ENCODE measurements around the gene GATA2.

Gene GATA2

GRCh38 chr3:128486681-128487537 is 6.1 kb downstream of the GATA2 start:
- H3K4me1 Mint-ChIP-seq (ENCODE audit: low read depth): peaks cover 44% of the 10 kb centered on the region
- H3K27ac Mint-ChIP-seq: no peak overlapping the region
- peaks cover 34% of the 10 kb centered on the region for H3K27me3 Mint-ChIP-seq
- no peaks in the 10 kb centered on the region for H3K36me3 Mint-ChIP-seq
- H3K9me3 Mint-ChIP-seq (ENCODE audit: low read depth): no peaks in the 10 kb centered on the region
- H3K4me3 Mint-ChIP-seq: peak overlapping the region; percentile 87

- Mint-ChIP-seq H3K4me3 (peak overlapping the region; percentile 87), H3K27me3 (peaks cover 34% of the 10 kb centered on the region), H3K36me3 (no peaks in the 10 kb centered on the region), H3K4me1 (ENCODE audit: low read depth) (peaks cover 39% of the 10 kb centered on the region), H3K9me3 (ENCODE audit: low read depth) (no peaks in the 10 kb centered on the region), H3K27ac (no peak overlapping the region)
These were observed 6.8 kb downstream of the GATA2 start for GRCh38 chr3:128486205-128486628.

DNA sequence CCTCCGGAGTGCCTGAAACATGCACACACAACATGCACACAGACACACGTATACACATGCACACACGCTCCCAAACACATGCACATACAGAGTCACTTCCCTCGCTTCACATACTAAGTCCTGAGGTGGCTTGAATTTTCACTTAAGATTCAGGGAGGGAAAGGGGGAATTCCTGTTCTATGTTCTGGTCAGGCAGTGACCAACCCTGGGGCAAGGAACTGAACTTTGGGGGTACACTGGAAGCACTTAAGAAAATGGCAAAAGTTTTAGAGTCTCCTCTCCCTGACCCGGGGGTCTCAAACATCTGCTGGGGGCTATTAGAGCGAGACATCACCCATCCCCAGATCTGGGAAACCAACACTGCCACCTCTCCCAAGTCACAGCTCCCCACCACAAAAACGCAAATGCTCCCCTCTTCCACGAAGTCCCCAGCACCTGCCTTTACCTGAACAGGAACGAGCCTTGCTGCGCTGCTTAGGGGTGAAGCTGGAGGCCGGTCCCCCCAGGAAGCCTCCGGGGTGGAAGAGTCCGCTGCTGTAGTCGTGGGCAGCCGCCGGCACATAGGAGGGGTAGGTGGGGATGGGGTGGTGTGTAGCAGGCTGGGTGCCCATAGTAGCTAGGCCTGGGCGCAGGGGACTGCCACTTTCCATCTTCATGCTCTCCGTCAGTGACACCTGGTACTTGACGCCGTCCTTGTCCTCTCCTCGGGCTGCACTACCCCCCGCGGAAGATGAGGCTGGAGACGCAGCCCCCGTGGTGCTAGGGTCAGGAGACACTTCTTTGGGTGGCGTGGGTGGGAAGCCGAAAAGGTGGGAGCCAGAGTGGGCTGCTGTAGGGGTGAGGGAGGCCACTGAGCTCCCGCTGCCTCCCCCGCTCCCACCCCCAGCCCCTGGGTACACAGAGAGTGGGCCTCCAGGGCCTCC is 7.5 kb downstream of the GATA2 start:
- peaks cover 32% of the 10 kb centered on the region for H3K27me3 Mint-ChIP-seq
- H3K4me3 Mint-ChIP-seq: peak overlapping the region; percentile 27
- H3K27ac Mint-ChIP-seq: no peak overlapping the region

GRCh38 chr3:128484404-128485281 is 8.4 kb downstream of the GATA2 start:
- Mint-ChIP-seq H3K27ac (no peak overlapping the region), H3K36me3 (no peaks in the 10 kb centered on the region), H3K4me3 (peak overlapping the region; percentile 27), H3K27me3 (peaks cover 30% of the 10 kb centered on the region), H3K9me3 (ENCODE audit: low read depth) (no peaks in the 10 kb centered on the region), H3K4me1 (ENCODE audit: low read depth) (peaks cover 30% of the 10 kb centered on the region)

More for the DNA sequence above, 7.5 kb downstream of the GATA2 start:
- no peaks in the 10 kb centered on the region for H3K36me3 Mint-ChIP-seq
- no peaks in the 10 kb centered on the region for H3K9me3 Mint-ChIP-seq (ENCODE audit: low read depth)
- peaks cover 36% of the 10 kb centered on the region for H3K4me1 Mint-ChIP-seq (ENCODE audit: low read depth)

DNA sequence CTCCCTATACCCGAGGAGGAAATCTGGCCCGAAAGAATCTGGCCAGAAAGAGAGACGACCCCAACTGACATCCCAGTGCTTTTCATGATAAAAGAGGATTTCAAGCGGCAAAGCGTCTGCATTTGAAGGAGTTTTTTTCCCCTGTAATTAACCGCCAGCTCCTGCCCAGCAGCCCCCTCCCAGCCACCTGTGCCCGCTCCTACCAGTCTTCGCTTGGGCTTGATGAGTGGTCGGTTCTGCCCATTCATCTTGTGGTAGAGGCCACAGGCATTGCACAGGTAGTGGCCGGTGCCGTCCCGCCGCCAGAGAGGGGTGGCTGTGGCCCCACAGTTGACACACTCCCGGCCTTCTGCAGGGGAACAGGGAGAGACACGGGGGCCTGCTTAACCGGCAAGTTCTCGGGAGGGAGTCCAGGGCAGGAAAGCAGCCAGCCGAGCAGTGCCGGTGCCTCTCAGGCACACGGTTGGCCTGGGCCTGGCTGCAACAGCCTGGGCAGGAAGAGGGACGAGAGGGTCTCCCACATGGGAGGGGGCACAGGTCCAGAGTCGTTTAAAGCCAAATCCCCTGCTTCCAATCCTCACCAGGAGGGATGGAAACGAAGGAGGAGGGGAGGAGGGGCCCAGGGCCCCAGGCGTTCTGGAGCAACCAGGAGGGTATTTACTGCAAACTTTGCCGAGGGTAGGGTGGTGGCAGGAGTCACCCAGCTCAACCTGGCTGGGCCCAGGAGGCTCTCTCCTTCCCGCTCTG is 9.2 kb downstream of the GATA2 start:
- Mint-ChIP-seq H3K9me3 (ENCODE audit: low read depth) (no peaks in the 10 kb centered on the region), H3K4me3 (peak overlapping the region; percentile 80), H3K4me1 (ENCODE audit: low read depth) (peaks cover 29% of the 10 kb centered on the region), H3K27me3 (peaks cover 32% of the 10 kb centered on the region), H3K27ac (no peak overlapping the region), H3K36me3 (no peaks in the 10 kb centered on the region)

GRCh38 chr3:128482666-128483656 is 10.0 kb downstream of the GATA2 start:
- no peaks in the 10 kb centered on the region for H3K36me3 Mint-ChIP-seq
- H3K27me3 Mint-ChIP-seq: peaks cover 39% of the 10 kb centered on the region
- no peaks in the 10 kb centered on the region for H3K9me3 Mint-ChIP-seq (ENCODE audit: low read depth)
- H3K4me1 Mint-ChIP-seq (ENCODE audit: low read depth): peaks cover 24% of the 10 kb centered on the region
- peak overlapping the region; percentile 80 for H3K4me3 Mint-ChIP-seq
- no peak overlapping the region for H3K27ac Mint-ChIP-seq

GRCh38 chr3:128482175-128482574 is 10.8 kb downstream of the GATA2 start:
- Mint-ChIP-seq H3K4me3 (no peak overlapping the region), H3K4me1 (ENCODE audit: low read depth) (peaks cover 22% of the 10 kb centered on the region), H3K27ac (no peak overlapping the region)

GRCh38 chr3:128481438-128481942 is 11.5 kb downstream of the GATA2 start:
- Mint-ChIP-seq H3K4me3 (no peak overlapping the region), H3K9me3 (ENCODE audit: low read depth) (no peaks in the 10 kb centered on the region), H3K4me1 (ENCODE audit: low read depth) (peaks cover 18% of the 10 kb centered on the region), H3K27me3 (peaks cover 43% of the 10 kb centered on the region), H3K27ac (no peak overlapping the region), H3K36me3 (no peaks in the 10 kb centered on the region)

More at GRCh38 chr3:128482175-128482574, 10.8 kb downstream of the GATA2 start:
- Mint-ChIP-seq H3K36me3 (no peaks in the 10 kb centered on the region), H3K9me3 (ENCODE audit: low read depth) (no peaks in the 10 kb centered on the region), H3K27me3 (peaks cover 43% of the 10 kb centered on the region)

DNA sequence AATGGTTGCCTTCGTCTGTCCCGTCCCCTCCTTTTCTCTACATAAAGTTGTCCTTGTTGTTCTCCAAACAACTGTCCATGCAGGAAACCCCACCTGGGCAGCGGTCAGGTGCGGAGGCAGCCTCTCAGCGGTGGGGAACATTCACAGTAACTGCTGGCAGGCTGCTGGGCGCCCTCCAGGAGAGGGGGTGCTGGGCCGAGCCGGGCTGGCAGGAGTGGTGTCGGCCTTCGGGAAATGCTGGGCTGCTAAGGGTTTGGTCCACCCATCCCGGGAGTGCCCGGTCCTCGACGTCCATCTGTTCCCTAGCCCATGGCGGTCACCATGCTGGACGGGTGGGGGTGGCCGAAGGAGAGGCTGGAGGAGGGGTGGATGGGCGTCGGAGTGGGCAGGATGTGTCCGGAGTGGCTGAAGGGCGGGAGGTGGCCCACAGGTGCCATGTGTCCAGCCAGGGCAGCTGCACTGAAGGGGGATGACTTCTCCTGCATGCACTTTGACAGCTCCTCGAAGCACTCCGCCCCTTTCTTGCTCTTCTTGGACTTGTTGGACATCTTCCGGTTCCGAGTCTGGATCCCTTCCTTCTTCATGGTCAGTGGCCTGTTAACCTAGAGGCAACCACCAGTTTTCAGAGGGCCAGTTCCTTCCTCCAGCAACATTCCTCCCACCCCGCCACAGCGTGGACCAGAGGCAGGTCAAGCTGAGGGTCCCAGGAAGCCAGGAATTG is 12.1 kb downstream of the GATA2 start:
- no peaks in the 10 kb centered on the region for H3K36me3 Mint-ChIP-seq
- H3K9me3 Mint-ChIP-seq (ENCODE audit: low read depth): no peaks in the 10 kb centered on the region
- H3K4me1 Mint-ChIP-seq (ENCODE audit: low read depth): peaks cover 15% of the 10 kb centered on the region
- no peak overlapping the region for H3K4me3 Mint-ChIP-seq
- H3K27me3 Mint-ChIP-seq: peaks cover 40% of the 10 kb centered on the region
- no peak overlapping the region for H3K27ac Mint-ChIP-seq

DNA sequence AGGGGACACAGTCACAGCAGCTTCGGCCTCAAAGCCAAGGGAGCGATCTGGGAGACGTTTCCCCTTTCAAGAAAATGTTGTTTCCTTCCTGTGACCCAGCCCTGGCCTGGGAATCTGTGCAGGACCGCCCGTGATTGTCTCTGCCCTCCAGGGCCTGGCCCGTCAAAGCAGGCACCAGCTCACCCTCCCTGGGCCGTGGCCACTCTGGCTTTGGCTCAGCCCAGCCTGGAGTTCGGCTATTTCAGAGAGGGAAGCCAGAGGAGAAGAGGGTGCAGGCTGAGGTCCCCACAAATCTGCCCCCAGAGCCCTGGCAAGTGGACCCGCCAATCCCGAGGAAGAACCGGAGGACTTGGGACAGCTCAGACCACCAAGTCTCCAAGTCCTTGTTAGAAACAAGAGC is 12.7 kb downstream of the GATA2 start:
- H3K36me3 Mint-ChIP-seq: no peaks in the 10 kb centered on the region

DNA sequence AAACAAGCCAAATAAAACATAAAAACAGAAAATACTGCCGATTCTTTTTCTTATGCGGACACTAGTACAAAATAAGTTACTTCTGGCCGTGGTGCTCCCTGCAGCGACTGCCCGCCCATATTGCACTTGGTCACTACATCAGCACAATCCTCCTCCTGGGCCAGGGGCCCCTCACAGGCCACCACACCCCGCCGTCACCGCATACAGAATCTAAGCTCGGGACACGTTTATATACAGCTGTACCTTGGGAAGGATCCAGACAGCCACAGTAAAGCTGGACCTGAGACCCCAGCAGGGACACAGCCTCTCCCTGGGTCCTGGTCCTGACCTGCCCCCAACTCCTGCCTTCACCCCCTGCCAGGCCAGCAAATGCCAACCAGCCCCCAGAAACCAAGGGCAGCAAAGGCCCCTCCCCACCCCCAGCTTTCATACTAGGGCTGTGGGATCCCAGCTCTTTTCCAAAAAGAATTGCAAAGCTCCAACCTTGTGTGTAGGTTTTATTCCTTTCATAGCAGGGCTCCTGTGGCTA is 13.4 kb downstream of the GATA2 start:
- no peaks in the 10 kb centered on the region for H3K9me3 Mint-ChIP-seq (ENCODE audit: low read depth)
- H3K4me1 Mint-ChIP-seq (ENCODE audit: low read depth): peaks cover 15% of the 10 kb centered on the region
- H3K27ac Mint-ChIP-seq: no peak overlapping the region
- H3K4me3 Mint-ChIP-seq: no peak overlapping the region
- no peaks in the 10 kb centered on the region for H3K36me3 Mint-ChIP-seq
- H3K27me3 Mint-ChIP-seq: peaks cover 30% of the 10 kb centered on the region

More for the DNA sequence above, 12.7 kb downstream of the GATA2 start:
- H3K27ac Mint-ChIP-seq: no peak overlapping the region
- no peak overlapping the region for H3K4me3 Mint-ChIP-seq
- peaks cover 36% of the 10 kb centered on the region for H3K27me3 Mint-ChIP-seq
- H3K4me1 Mint-ChIP-seq (ENCODE audit: low read depth): peaks cover 15% of the 10 kb centered on the region
- no peaks in the 10 kb centered on the region for H3K9me3 Mint-ChIP-seq (ENCODE audit: low read depth)

All from activated naive CD8-positive, alpha-beta T cell (primary cell).